Middle frontal gyrus (tissue), 1 donor: ENCODE data around the gene PLOD3.
A peak's percentile ranks its signal among the peaks of the same experiment; 100 is the strongest.

ENCODE experiments used
- DNase-seq: peaks from one replicate; pipeline ENCODE4 v3.0.0-alpha.2; 2015; ENCODE audit warnings: low spot score; ENCODE audit errors: extremely low spot score

The PLOD3 gene

GRCh38 chr7:101165075-101165957 lies 52.1 kb downstream of the PLOD3 start, which contains the start of gene VGF:
TSS of gene VGF (minus strand) at chr7:101165569. CDS start at chr7:101164843, 726 bp downstream.
- peak; percentile 83 for DNase-seq

GRCh38 chr7:101164071-101164840 lies 53.1 kb downstream of the PLOD3 start:
- no peak for DNase-seq

GRCh38 chr7:101163279-101164070 lies 53.9 kb downstream of the PLOD3 start:
- no peak for DNase-seq

GRCh38 chr7:101162551-101163278 lies 54.7 kb downstream of the PLOD3 start:
- no peak for DNase-seq

- no peak for DNase-seq
These were observed 55.5 kb downstream of the PLOD3 start for GRCh38 chr7:101161692-101162471.

GRCh38 chr7:101160910-101161309 lies 56.5 kb downstream of the PLOD3 start:
- DNase-seq: no peak

GRCh38 chr7:101159696-101160674 lies 57.4 kb downstream of the PLOD3 start:
- no peak for DNase-seq

- no peak for DNase-seq
These were observed 60.4 kb downstream of the PLOD3 start for GRCh38 chr7:101156866-101157589.

- DNase-seq: no peak
These were observed 61.1 kb downstream of the PLOD3 start for GRCh38 chr7:101156277-101156676.
